Measurements from ENCODE around the gene ATP8B3. TPM values are rescaled to one million over a fixed set of nuclear protein-coding genes. Genes with fewer than 3 reads are reported as not detected.

ATP8B3 gene
- total and polyA plus RNA-seq, 2 of the 13 experiments (the other 11 are each of a cell fraction or from before 2014, with no cell fraction given) = 2.6 to 5.9 TPM

DNA sequence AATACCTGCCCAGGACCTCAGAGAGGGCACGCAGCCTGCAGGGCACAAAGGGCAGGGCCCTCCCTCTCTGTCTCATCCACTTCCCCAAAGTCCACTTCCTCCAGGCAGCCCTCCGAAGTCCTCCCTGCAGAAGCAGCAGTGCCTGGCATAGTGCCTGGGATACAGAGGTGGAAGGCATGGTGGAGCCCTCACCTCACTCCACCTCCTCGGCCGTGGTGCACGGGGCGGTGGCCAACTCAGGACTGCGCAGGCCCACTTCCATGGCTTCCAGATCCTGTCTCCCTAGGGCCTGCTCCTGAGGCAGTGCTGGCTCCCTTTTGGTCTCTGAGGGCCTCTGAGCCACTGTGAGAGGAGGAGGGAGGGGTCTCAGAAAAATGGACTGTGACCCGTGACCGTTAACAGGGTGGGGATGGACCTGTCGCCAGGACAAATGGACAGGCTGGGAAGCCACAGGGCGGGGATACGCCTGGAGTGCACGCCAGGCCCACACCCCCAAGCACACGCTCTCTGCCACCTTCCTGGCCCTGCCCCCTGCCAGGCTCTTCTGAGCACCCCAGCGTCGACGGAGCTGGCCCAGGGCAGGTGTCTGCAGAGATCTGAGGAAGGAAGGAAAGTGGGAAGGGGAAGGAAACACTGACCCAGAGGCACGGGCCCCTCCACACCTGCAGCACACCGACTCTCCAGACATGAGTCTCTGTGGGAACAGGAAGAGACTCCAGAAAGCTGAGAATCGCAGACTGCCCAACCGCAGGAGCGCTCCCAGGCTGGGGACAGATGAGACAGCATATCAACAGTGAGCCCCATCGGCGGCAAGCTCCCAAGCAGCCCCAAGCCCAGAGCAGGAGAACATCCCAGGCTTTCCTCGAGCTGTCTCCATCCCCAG, 27.8 kb upstream of the ATP8B3 start (continued):
- TF ChIP-seq, protein P1, sequence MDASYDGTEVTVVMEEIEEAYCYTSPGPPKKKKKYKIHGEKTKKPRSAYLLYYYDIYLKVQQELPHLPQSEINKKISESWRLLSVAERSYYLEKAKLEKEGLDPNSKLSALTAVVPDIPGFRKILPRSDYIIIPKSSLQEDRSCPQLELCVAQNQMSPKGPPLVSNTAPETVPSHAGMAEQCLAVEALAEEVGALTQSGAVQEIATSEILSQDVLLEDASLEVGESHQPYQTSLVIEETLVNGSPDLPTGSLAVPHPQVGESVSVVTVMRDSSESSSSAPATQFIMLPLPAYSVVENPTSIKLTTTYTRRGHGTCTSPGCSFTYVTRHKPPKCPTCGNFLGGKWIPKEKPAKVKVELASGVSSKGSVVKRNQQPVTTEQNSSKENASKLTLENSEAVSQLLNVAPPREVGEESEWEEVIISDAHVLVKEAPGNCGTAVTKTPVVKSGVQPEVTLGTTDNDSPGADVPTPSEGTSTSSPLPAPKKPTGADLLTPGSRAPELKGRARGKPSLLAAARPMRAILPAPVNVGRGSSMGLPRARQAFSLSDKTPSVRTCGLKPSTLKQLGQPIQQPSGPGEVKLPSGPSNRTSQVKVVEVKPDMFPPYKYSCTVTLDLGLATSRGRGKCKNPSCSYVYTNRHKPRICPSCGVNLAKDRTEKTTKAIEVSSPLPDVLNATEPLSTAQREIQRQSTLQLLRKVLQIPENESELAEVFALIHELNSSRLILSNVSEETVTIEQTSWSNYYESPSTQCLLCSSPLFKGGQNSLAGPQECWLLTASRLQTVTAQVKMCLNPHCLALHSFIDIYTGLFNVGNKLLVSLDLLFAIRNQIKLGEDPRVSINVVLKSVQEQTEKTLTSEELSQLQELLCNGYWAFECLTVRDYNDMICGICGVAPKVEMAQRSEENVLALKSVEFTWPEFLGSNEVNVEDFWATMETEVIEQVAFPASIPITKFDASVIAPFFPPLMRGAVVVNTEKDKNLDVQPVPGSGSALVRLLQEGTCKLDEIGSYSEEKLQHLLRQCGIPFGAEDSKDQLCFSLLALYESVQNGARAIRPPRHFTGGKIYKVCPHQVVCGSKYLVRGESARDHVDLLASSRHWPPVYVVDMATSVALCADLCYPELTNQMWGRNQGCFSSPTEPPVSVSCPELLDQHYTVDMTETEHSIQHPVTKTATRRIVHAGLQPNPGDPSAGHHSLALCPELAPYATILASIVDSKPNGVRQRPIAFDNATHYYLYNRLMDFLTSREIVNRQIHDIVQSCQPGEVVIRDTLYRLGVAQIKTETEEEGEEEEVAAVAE (CRISPR knock-in tag; IDR thresholded peaks at IDR 0.05; ENCODE audit: borderline replicate concordance) = no peak
- TF ChIP-seq ZNF136 (CRISPR knock-in tag; IDR thresholded peaks at IDR 0.05; ENCODE audit: low read depth) = 0 out of 2 replicates have a peak, but pooled peaks have one; percentile 33
- peak; percentile 27; the same call in 1 of the 2 replicates for TF ChIP-seq NRL (CRISPR knock-in tag; IDR thresholded peaks at IDR 0.05; ENCODE audit: borderline replicate concordance)
- no peak for TF ChIP-seq HOXA9 (CRISPR knock-in tag; IDR thresholded peaks at IDR 0.05; ENCODE audit: borderline replicate concordance)
- TF ChIP-seq, protein P2, sequence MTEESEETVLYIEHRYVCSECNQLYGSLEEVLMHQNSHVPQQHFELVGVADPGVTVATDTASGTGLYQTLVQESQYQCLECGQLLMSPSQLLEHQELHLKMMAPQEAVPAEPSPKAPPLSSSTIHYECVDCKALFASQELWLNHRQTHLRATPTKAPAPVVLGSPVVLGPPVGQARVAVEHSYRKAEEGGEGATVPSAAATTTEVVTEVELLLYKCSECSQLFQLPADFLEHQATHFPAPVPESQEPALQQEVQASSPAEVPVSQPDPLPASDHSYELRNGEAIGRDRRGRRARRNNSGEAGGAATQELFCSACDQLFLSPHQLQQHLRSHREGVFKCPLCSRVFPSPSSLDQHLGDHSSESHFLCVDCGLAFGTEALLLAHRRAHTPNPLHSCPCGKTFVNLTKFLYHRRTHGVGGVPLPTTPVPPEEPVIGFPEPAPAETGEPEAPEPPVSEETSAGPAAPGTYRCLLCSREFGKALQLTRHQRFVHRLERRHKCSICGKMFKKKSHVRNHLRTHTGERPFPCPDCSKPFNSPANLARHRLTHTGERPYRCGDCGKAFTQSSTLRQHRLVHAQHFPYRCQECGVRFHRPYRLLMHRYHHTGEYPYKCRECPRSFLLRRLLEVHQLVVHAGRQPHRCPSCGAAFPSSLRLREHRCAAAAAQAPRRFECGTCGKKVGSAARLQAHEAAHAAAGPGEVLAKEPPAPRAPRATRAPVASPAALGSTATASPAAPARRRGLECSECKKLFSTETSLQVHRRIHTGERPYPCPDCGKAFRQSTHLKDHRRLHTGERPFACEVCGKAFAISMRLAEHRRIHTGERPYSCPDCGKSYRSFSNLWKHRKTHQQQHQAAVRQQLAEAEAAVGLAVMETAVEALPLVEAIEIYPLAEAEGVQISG (CRISPR knock-in tag; IDR thresholded peaks at IDR 0.05) = peak; percentile 62; the same call in 1 of the 2 replicates
- no peak for TF ChIP-seq ZNF546 (CRISPR knock-in tag; conservative IDR thresholded peaks at IDR 0.05)
- TF ChIP-seq, protein P3, sequence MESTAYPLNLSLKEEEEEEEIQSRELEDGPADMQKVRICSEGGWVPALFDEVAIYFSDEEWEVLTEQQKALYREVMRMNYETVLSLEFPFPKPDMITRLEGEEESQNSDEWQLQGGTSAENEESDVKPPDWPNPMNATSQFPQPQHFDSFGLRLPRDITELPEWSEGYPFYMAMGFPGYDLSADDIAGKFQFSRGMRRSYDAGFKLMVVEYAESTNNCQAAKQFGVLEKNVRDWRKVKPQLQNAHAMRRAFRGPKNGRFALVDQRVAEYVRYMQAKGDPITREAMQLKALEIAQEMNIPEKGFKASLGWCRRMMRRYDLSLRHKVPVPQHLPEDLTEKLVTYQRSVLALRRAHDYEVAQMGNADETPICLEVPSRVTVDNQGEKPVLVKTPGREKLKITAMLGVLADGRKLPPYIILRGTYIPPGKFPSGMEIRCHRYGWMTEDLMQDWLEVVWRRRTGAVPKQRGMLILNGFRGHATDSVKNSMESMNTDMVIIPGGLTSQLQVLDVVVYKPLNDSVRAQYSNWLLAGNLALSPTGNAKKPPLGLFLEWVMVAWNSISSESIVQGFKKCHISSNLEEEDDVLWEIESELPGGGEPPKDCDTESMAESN (CRISPR knock-in tag; conservative IDR thresholded peaks at IDR 0.05) = no peak
- no peak for TF ChIP-seq ZNF790 (CRISPR knock-in tag; IDR thresholded peaks at IDR 0.05; ENCODE audit: borderline replicate concordance)
- TF ChIP-seq HOXA7 (CRISPR knock-in tag; IDR thresholded peaks at IDR 0.05) = no peak
- TF ChIP-seq, protein P4, sequence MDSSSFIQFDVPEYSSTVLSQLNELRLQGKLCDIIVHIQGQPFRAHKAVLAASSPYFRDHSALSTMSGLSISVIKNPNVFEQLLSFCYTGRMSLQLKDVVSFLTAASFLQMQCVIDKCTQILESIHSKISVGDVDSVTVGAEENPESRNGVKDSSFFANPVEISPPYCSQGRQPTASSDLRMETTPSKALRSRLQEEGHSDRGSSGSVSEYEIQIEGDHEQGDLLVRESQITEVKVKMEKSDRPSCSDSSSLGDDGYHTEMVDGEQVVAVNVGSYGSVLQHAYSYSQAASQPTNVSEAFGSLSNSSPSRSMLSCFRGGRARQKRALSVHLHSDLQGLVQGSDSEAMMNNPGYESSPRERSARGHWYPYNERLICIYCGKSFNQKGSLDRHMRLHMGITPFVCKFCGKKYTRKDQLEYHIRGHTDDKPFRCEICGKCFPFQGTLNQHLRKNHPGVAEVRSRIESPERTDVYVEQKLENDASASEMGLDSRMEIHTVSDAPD (CRISPR knock-in tag; IDR thresholded peaks at IDR 0.05) = peak; percentile 53; the same call in 1 of the 2 replicates
- TF ChIP-seq HNF4A (CRISPR knock-in tag; IDR thresholded peaks at IDR 0.05) = peak; percentile 77
- TF ChIP-seq, protein P5, sequence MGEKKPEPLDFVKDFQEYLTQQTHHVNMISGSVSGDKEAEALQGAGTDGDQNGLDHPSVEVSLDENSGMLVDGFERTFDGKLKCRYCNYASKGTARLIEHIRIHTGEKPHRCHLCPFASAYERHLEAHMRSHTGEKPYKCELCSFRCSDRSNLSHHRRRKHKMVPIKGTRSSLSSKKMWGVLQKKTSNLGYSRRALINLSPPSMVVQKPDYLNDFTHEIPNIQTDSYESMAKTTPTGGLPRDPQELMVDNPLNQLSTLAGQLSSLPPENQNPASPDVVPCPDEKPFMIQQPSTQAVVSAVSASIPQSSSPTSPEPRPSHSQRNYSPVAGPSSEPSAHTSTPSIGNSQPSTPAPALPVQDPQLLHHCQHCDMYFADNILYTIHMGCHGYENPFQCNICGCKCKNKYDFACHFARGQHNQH (CRISPR knock-in tag; IDR thresholded peaks at IDR 0.05) = 0 out of 2 replicates have a peak, but pooled peaks have one; percentile 4
- TF ChIP-seq KLF12 (CRISPR knock-in tag; IDR thresholded peaks at IDR 0.05; ENCODE audit: borderline replicate concordance) = peak; percentile 44; the same call in 1 of the 2 replicates
